Cardiac muscle cell (in vitro differentiated cells and primary cell): ENCODE results near the gene CFAP74. TPM values are rescaled to one million over a fixed set of nuclear protein-coding genes. Genes with fewer than 3 reads are reported as not detected.
"Not testable (repeated sequence)": the region's sequence is repeated elsewhere in the genome, so short reads cannot be mapped to it uniquely, and the experiment has no call there.

Source experiments
- DNase-seq, 2 donors: peaks; one replicate each; pipeline versions ENCODE4 v3.0.0 to v3.0.0-alpha.2; 2010 to 2017; ENCODE audit warnings: low read depth in 1 of 2, low spot score in 1 of 2
- H3K27ac ChIP-seq: fragments of 200-600 bp; sonication (generic); 2 replicates; pipeline ENCODE4 v1.5.1; 2016
- H3K27me3 ChIP-seq: fragments of 200-600 bp; sonication (generic); 2 replicates; pipeline ENCODE4 v1.6.0; 2016; ENCODE audit warnings: control low read depth
- H3K36me3 ChIP-seq: fragments of 200-600 bp; sonication (generic); 2 replicates; pipeline ENCODE4 v1.5.1; 2016; ENCODE audit warnings: control low read depth
- H3K4me1 ChIP-seq: fragments of 200-600 bp; sonication (generic); 2 replicates; pipeline ENCODE4 v1.8.1; 2017; ENCODE audit warnings: low read depth, mild to moderate bottlenecking, mixed run types
- H3K4me3 ChIP-seq: fragments of 200-600 bp; sonication (generic); 2 replicates; pipeline ENCODE4 v1.5.1; 2016; ENCODE audit warnings: mild to moderate bottlenecking
- H3K9me3 ChIP-seq: fragments of 200-600 bp; sonication (generic); 2 replicates; pipeline ENCODE4 v1.5.1; 2017; ENCODE audit warnings: low read depth, mild to moderate bottlenecking, control low read depth
- polyA plus RNA-seq: library from polyadenylated mRNA; unstranded; fragments of >200 nt; fragmentation: Nextera tagmentation; extraction: Ambion mirVana; gene quantifications from 2 replicates; pipeline ENCODE4 v1.2.1, GENCODE V29; 2016
- total RNA-seq: library from RNA; depleted of rRNA; stranded (reverse); fragments of >200 nt; gene quantifications from 2 replicates; pipeline ENCODE4 v1.2.3, GENCODE V29; 2016
- TF ChIP-seq, protein P1 (sequence below): IDR thresholded peaks from 2 replicates; pipeline ENCODE4 v1.5.1; 2012; ENCODE audit warnings: low read depth, mild to moderate bottlenecking, low read length

Gene CFAP74
- total and polyA plus RNA-seq, 2 experiments from 2014 or later: 0.63 to 1.7 TPM

DNA sequence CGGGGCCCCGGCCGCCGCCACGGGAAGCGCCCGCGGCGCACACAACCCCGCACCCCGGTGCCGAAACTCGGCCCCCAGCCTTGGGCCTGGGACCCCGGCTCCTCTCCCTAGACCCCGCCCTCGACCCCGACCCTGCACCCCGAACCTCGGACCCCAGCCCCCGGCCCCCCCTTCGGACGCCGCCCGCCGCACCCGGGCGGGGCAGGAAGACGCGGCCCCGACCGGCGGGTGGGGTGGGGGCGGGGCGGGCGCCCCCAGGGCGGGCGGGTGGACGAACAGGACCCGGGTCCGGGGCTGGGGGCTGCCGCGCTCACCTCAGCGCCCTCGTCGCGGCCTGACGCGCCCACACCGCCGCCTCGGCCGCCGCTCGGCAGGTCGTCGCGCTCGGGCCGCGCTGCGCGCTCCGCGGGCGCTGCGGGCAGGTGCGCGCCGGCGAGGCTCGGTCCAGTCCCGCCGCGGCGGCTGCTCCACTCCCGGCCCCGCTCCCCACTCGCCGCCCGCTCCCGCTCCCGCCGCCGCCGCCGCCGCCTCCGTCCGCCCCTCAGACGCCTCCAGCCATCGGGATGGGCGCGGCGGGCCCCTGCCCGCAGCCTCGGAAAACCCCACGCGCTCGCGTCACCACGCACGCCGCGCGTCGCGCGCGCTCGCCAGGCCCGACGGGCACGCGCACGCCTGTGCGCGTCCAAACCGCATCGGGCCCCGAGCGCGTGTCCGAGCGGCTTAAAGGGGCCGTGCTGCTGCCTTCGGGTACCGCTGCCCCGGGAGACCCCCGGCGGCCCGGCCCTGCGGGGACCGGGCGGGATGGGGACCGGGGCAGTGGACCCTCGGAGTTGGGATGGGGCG lies 112.9 kb downstream of the CFAP74 start, which contains the start of gene GNB1:
Gene GNB1, minus strand, starts transcription at position 582 of the 843 bp plus-strand sequence. CDS start 65,634 bp downstream, outside the sequence.
- Histone ChIP-seq H3K27me3 (no peaks in the 10 kb centered on the region), H3K9me3 (no peaks in the 10 kb centered on the region), H3K4me3 (peak within 1 kb of the TSS; percentile 82), H3K4me1 (peaks cover 28% of the 10 kb centered on the region), H3K27ac (peak within 1 kb of the TSS; percentile 98), H3K36me3 (no peaks in the 10 kb centered on the region)
- TF ChIP-seq, protein P1, sequence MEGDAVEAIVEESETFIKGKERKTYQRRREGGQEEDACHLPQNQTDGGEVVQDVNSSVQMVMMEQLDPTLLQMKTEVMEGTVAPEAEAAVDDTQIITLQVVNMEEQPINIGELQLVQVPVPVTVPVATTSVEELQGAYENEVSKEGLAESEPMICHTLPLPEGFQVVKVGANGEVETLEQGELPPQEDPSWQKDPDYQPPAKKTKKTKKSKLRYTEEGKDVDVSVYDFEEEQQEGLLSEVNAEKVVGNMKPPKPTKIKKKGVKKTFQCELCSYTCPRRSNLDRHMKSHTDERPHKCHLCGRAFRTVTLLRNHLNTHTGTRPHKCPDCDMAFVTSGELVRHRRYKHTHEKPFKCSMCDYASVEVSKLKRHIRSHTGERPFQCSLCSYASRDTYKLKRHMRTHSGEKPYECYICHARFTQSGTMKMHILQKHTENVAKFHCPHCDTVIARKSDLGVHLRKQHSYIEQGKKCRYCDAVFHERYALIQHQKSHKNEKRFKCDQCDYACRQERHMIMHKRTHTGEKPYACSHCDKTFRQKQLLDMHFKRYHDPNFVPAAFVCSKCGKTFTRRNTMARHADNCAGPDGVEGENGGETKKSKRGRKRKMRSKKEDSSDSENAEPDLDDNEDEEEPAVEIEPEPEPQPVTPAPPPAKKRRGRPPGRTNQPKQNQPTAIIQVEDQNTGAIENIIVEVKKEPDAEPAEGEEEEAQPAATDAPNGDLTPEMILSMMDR: no peak
- DNase-seq: peak; percentile 93

DNA sequence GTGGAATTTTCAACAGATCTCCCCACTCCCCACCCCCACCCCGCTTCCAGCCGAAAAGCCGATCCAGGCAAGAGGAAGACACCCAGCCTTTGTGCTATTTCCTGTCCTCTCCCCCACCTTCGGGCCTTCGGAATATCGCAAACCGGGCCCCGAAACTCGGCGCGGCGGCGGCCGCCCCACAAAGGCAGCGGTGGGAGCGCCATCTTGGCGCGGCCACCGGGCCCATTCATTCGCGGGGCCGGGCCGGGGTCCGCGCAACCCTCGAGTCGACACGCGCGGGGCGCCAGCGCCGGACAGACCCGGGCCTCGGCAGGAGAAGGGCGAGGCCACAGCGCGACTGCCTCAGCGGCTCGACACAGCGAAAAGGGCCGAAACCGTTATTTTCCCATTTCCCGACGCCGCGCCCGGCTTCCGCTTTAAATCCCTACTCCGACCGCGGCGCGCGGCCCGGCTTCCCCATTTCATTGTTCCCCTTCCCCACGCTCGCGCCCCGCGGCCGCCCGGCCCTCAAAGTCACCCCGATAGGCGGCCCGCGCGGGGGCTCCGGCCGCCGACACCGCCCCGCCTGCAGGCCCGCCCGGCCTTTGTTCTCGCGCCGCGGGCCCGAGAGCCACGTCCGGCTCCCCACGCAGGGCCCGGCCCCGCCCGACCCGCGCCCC lies 113.6 kb downstream of the CFAP74 start:
- peak overlapping the region; percentile 82 for H3K4me3 ChIP-seq
- H3K36me3 ChIP-seq: no peaks in the 10 kb centered on the region
- DNase-seq: peak; percentile 53 to 61
- H3K4me1 ChIP-seq: peaks cover 24% of the 10 kb centered on the region
- no peaks in the 10 kb centered on the region for H3K9me3 ChIP-seq
- peak overlapping the region; percentile 98 for H3K27ac ChIP-seq
- TF ChIP-seq, protein P1: no peak
- no peaks in the 10 kb centered on the region for H3K27me3 ChIP-seq

DNA sequence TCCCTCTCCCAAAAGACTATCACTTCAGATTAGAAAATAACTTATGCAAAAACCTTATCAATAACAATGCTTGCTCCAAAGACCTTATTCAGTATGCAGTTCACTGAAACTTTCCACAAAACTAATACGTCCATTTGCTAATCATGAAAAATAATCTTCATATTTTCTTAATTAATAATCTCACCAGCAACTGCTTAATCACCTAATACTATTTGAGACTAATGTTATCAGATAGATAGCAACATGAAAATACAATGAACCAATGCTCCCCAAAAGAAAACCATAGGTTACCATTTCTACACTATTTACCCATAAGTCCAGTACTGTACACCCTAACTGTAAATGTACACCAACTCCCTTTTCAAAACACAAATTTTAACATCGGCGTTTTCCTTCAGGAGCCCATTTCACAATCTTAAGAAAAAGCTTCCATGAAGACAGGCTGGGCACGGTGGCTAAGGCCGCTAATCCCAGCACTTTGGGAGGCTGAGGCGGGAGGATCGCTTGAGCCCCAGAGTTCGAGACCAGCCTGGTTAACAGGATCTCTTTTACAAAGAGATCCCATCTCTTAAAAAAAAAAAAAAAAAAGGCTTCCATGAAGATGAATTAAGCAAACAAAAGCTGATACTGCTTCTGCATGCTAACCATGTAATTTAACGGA lies 114.4 kb downstream of the CFAP74 start:
- Histone ChIP-seq H3K9me3 (no peaks in the 10 kb centered on the region), H3K36me3 (no peaks in the 10 kb centered on the region), H3K27ac (peak overlapping the region; percentile 98), H3K4me1 (peaks cover 17% of the 10 kb centered on the region), H3K4me3 (peak overlapping the region; percentile 82), H3K27me3 (no peaks in the 10 kb centered on the region)
- no peak for DNase-seq
- TF ChIP-seq, protein P1: no peak

DNA sequence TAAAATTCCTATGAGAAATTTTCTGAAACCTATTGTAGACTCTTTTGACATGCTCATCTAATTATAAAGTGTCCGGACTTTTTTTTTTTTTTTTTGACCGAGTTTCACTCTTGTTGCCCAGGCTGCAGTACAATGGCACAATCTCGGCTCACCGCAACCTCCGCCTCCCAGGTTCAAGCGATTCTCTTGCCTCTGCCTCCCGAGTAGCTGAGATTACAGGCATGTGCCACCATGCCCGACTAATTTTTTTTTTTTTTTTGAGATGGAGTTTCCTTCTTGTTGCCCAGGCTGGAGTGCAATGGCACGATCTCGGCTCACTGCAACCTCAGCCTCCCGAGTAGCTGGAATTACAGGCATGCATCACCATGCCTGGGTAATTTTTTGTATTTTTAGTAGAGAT lies 119.7 kb downstream of the CFAP74 start:
- H3K4me1 ChIP-seq: peaks cover 34% of the 10 kb centered on the region
- DNase-seq, H3K36me3 ChIP-seq, H3K9me3 ChIP-seq, H3K4me3 ChIP-seq, H3K27me3 ChIP-seq: not testable (repeated sequence)
- H3K27ac ChIP-seq: peak overlapping the region; percentile 75

DNA sequence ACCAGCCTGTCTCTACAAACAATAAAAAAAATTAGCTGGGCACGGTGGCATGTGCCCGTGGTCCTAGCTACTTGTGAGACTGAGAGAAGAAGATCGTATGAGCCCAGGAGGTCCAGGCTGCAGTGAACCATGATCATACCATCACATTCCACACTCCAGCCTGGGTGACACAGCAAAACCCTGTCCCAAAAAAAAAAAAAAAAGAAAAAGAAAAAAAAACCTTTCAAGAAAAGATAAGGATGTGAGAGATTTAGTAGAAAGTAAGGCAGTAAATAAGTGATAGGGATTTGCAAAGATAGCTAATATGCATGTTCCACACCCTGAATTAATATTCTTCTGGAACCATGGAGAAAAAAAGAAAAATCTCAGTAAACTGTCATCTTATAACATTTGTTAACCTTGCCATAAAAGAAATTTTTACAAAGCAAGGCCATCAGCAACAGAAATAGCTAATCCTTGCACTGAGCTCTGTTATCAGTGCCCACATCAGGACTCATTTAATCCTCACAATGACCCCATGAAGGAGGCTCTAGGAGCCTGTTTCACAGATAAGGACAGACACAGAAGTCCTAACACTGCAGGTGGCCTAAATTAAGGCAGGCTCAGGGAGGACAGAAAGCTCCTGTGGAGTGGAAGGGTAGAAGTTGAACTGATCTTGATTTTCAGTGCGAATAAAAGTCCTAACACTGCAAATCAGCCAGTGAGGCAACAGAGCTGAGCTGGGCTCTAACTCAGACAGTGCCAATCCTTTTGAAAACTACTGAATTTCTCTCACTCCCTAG lies 120.3 kb downstream of the CFAP74 start:
- peak overlapping the region; percentile 75 for H3K27ac ChIP-seq

More for the DNA sequence above, 120.3 kb downstream of the CFAP74 start:
- Histone ChIP-seq H3K4me1 (peaks cover 29% of the 10 kb centered on the region), H3K9me3 (no peaks in the 10 kb centered on the region), H3K36me3 (no peaks in the 10 kb centered on the region), H3K4me3 (no peak overlapping the region), H3K27me3 (no peaks in the 10 kb centered on the region)
- no peak for DNase-seq
- TF ChIP-seq, protein P1: no peak
